Liver (tissue), 9 donors: Measurements from ENCODE around the gene ZC3H12C. TPM values are rescaled to one million over a fixed set of nuclear protein-coding genes. Genes with fewer than 3 reads are reported as not detected.

ENCODE experiments used
- DNase-seq: peaks from one replicate; pipeline ENCODE4 v3.0.0-alpha.2; 2017; ENCODE audit warnings: low spot score
- H3K27ac ChIP-seq, 2 donors: one replicate each; pipeline ENCODE4 v1.7.0; 2013; ENCODE audit warnings: inconsistent platforms in 2 of 2, low read length in 2 of 2, control low read depth in 1 of 2, low read depth in 1 of 2, mild to moderate bottlenecking in 1 of 2
- H3K27me3 ChIP-seq, 4 donors: one replicate each; pipeline versions ENCODE4 v1.6.1 to v1.7.0; 2013; ENCODE audit warnings: low read length in 3 of 4, inconsistent platforms in 1 of 4, mild to moderate bottlenecking in 1 of 4, moderate library complexity in 1 of 4; ENCODE audit not compliant: control insufficient read depth in 4 of 4, insufficient read depth in 4 of 4
- H3K36me3 ChIP-seq, 4 donors: one replicate each; pipeline versions ENCODE4 v1.6.1 to v1.7.0; 2013; ENCODE audit warnings: low read length in 3 of 4, mild to moderate bottlenecking in 3 of 4, low read depth in 1 of 4, moderate library complexity in 1 of 4; ENCODE audit not compliant: control insufficient read depth in 4 of 4, insufficient read depth in 3 of 4
- H3K4me1 ChIP-seq, 4 donors: one replicate each; pipeline versions ENCODE4 v1.6.1 to v1.7.0; 2013; ENCODE audit warnings: low read length in 3 of 4, mild to moderate bottlenecking in 3 of 4, moderate library complexity in 1 of 4; ENCODE audit not compliant: control insufficient read depth in 4 of 4, insufficient read depth in 4 of 4
- H3K4me3 ChIP-seq, 3 donors: one replicate each; pipeline versions ENCODE4 v1.6.1 to v1.7.0; 2013; ENCODE audit warnings: low read length in 3 of 3, control low read depth in 1 of 3, low read depth in 1 of 3, mild to moderate bottlenecking in 1 of 3
- H3K9ac ChIP-seq, 2 donors: one replicate each; pipeline ENCODE4 v1.7.0; 2013; ENCODE audit warnings: low read length in 2 of 2, mild to moderate bottlenecking in 2 of 2, moderate library complexity in 2 of 2, control low read depth in 1 of 2, low read depth in 1 of 2
- H3K9me3 ChIP-seq, 4 donors: one replicate each; pipeline versions ENCODE4 v1.6.1 to v1.7.0; 2013; ENCODE audit warnings: low read length in 3 of 4; ENCODE audit not compliant: control insufficient read depth in 4 of 4
- CTCF ChIP-seq: fragments of 150-350 bp; IDR thresholded peaks from 2 replicates; pipeline ENCODE4 v1.5.1; 2017; ENCODE audit warnings: improper control_type of control experiment, low read depth, low read length; ENCODE audit not compliant: missing input control
- EGR1 ChIP-seq, 2 donors: IDR thresholded peaks; 2 replicates each; pipeline ENCODE4 v1.6.1; 2016 to 2018; ENCODE audit warnings: antibody characterized with exemption in 2 of 2, low read depth in 2 of 2
- FOXA1 ChIP-seq: IDR thresholded peaks from 2 replicates; pipeline ENCODE4 v1.6.1; 2016; ENCODE audit warnings: antibody characterized with exemption
- FOXA2 ChIP-seq: IDR thresholded peaks from 2 replicates; pipeline ENCODE4 v1.6.1; 2016; ENCODE audit warnings: antibody characterized with exemption
- GABPA ChIP-seq, 2 donors: IDR thresholded peaks in 1 of 2; conservative IDR thresholded peaks in 1 of 2; 2 replicates each; pipeline ENCODE4 v1.6.1; 2016; ENCODE audit warnings: antibody characterized with exemption in 2 of 2, mild to moderate bottlenecking in 1 of 2, moderate library complexity in 1 of 2
- HNF4A ChIP-seq, 2 donors: conservative IDR thresholded peaks; 2 replicates each; pipeline ENCODE4 v1.6.1; 2016; ENCODE audit warnings: antibody characterized with exemption in 2 of 2, mild to moderate bottlenecking in 2 of 2
- HNF4G ChIP-seq: IDR thresholded peaks from 2 replicates; pipeline ENCODE4 v1.6.1; 2016; ENCODE audit warnings: antibody characterized with exemption
- JUND ChIP-seq, 2 donors: IDR thresholded peaks; 2 replicates each; pipeline ENCODE4 v1.6.1; 2016; ENCODE audit warnings: antibody characterized with exemption in 2 of 2
- MAX ChIP-seq: IDR thresholded peaks from 2 replicates; pipeline ENCODE4 v1.6.1; 2016; ENCODE audit warnings: antibody characterized with exemption
- NR2F2 ChIP-seq: IDR thresholded peaks from 2 replicates; pipeline ENCODE4 v1.6.1; 2016; ENCODE audit warnings: antibody characterized with exemption
- RAD21 ChIP-seq, 2 donors: IDR thresholded peaks; 2 replicates each; pipeline ENCODE4 v1.6.1; 2016; ENCODE audit warnings: antibody characterized with exemption in 2 of 2, mild to moderate bottlenecking in 2 of 2
- RXRA ChIP-seq, 2 donors: IDR thresholded peaks; 2 replicates each; pipeline ENCODE4 v1.6.1; 2017 to 2018; ENCODE audit warnings: antibody characterized with exemption in 2 of 2, mild to moderate bottlenecking in 1 of 2
- SP1 ChIP-seq: IDR thresholded peaks from 2 replicates; pipeline ENCODE4 v1.6.1; 2018; ENCODE audit warnings: antibody characterized with exemption, mild to moderate bottlenecking
- TAF1 ChIP-seq: conservative IDR thresholded peaks from 2 replicates; pipeline ENCODE4 v1.6.1; 2016; ENCODE audit warnings: antibody characterized with exemption, mild to moderate bottlenecking
- YY1 ChIP-seq: IDR thresholded peaks from 2 replicates; pipeline ENCODE4 v1.6.1; 2016; ENCODE audit warnings: antibody characterized with exemption, mild to moderate bottlenecking
- WGBS: extraction: QIAGEN DNeasy Blood & Tissue Kit; methylation state at CpG from one replicate; pipeline ENCODE4 v1.1.7; 2013; 5-methylcytosine and 5-hydroxymethylcytosine counted together
- polyA plus RNA-seq, 2 donors: library from polyadenylated mRNA; stranded (reverse) in 1 of 2; unstranded in 1 of 2; fragments of 200-250 nt in 1 of 2; fragments of >200 nt in 1 of 2; fragmentation: Nextera tagmentation in 1 of 2; extraction: Ambion mirVana in 1 of 2; gene quantifications; one replicate each; pipeline versions ENCODE4 v1.2.1 to v1.2.3, GENCODE V29; 2013 to 2015
- total RNA-seq, 2 donors: library from RNA; depleted of rRNA; stranded (reverse); fragments of >200 nt; gene quantifications; one replicate each; pipeline ENCODE4 v1.2.3, GENCODE V29; 2014
- TF ChIP-seq, protein P1 (sequence below): IDR thresholded peaks from 2 replicates; pipeline ENCODE4 v1.6.1; 2016; ENCODE audit warnings: antibody characterized with exemption
- TF ChIP-seq, protein P2 (sequence below): IDR thresholded peaks from 2 replicates; pipeline ENCODE4 v1.6.1; 2016; ENCODE audit warnings: antibody characterized with exemption
- TF ChIP-seq, protein P3 (sequence below): IDR thresholded peaks from 2 replicates; pipeline ENCODE4 v1.6.1; 2016; ENCODE audit warnings: antibody characterized with exemption, mild to moderate bottlenecking
- donor health status: healthy.
- donor health status: healthy.
- donor health status: healthy.
- donor health status: healthy.
- donor health status: healthy.

ZC3H12C gene
- total and polyA plus RNA-seq, 4 donors, result 0.92 to 9.6 (median 2.3) TPM

- TF ChIP-seq CTCF, result no peak
Measured at GRCh38 chr11:110121204-110121603, 28.0 kb downstream of the ZC3H12C start (continued).

- no peaks in the 10 kb centered on the region for H3K9me3 ChIP-seq
- no peaks in the 10 kb centered on the region for H3K27me3 ChIP-seq
- no peaks in the 10 kb centered on the region for H3K36me3 ChIP-seq
- TF ChIP-seq, protein P1, sequence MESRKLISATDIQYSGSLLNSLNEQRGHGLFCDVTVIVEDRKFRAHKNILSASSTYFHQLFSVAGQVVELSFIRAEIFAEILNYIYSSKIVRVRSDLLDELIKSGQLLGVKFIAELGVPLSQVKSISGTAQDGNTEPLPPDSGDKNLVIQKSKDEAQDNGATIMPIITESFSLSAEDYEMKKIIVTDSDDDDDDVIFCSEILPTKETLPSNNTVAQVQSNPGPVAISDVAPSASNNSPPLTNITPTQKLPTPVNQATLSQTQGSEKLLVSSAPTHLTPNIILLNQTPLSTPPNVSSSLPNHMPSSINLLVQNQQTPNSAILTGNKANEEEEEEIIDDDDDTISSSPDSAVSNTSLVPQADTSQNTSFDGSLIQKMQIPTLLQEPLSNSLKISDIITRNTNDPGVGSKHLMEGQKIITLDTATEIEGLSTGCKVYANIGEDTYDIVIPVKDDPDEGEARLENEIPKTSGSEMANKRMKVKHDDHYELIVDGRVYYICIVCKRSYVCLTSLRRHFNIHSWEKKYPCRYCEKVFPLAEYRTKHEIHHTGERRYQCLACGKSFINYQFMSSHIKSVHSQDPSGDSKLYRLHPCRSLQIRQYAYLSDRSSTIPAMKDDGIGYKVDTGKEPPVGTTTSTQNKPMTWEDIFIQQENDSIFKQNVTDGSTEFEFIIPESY, result no peak
- no peak for TF ChIP-seq FOXA2
- no peak for TF ChIP-seq SP1
- no peak for TF ChIP-seq HNF4A (conservative IDR thresholded peaks at IDR 0.05)
- TF ChIP-seq NR2F2, result no peak
- no peak for TF ChIP-seq MAX
- no peak for TF ChIP-seq YY1
- TF ChIP-seq HNF4G, result no peak
- TF ChIP-seq RXRA (IDR thresholded peaks at IDR 0.05), result no peak
- TF ChIP-seq TAF1, result no peak
- no peak for TF ChIP-seq FOXA1
- TF ChIP-seq RAD21 (IDR thresholded peaks at IDR 0.05), result no peak
- no peak for TF ChIP-seq JUND (IDR thresholded peaks at IDR 0.05)
- TF ChIP-seq, protein P2, sequence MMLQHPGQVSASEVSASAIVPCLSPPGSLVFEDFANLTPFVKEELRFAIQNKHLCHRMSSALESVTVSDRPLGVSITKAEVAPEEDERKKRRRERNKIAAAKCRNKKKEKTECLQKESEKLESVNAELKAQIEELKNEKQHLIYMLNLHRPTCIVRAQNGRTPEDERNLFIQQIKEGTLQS, result no peak
- TF ChIP-seq CTCF, result no peak
- no peak for TF ChIP-seq EGR1 (IDR thresholded peaks at IDR 0.05; ENCODE audit: low read depth in 2 of 2)
- no peak for TF ChIP-seq GABPA (IDR thresholded peaks at IDR 0.05 in 1 of 2, conservative IDR thresholded peaks at IDR 0.05 in 1 of 2)
- TF ChIP-seq, protein P3, sequence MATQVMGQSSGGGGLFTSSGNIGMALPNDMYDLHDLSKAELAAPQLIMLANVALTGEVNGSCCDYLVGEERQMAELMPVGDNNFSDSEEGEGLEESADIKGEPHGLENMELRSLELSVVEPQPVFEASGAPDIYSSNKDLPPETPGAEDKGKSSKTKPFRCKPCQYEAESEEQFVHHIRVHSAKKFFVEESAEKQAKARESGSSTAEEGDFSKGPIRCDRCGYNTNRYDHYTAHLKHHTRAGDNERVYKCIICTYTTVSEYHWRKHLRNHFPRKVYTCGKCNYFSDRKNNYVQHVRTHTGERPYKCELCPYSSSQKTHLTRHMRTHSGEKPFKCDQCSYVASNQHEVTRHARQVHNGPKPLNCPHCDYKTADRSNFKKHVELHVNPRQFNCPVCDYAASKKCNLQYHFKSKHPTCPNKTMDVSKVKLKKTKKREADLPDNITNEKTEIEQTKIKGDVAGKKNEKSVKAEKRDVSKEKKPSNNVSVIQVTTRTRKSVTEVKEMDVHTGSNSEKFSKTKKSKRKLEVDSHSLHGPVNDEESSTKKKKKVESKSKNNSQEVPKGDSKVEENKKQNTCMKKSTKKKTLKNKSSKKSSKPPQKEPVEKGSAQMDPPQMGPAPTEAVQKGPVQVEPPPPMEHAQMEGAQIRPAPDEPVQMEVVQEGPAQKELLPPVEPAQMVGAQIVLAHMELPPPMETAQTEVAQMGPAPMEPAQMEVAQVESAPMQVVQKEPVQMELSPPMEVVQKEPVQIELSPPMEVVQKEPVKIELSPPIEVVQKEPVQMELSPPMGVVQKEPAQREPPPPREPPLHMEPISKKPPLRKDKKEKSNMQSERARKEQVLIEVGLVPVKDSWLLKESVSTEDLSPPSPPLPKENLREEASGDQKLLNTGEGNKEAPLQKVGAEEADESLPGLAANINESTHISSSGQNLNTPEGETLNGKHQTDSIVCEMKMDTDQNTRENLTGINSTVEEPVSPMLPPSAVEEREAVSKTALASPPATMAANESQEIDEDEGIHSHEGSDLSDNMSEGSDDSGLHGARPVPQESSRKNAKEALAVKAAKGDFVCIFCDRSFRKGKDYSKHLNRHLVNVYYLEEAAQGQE, result no peak
- H3K27ac ChIP-seq, result no peak overlapping the region
- H3K4me1 ChIP-seq, result peaks cover 2 to 5% (median 4%) of the 10 kb centered on the region in 4 donors
- no peak for DNase-seq
- H3K9ac ChIP-seq, result no peak overlapping the region
- H3K4me3 ChIP-seq, result no peak overlapping the region
- WGBS, result 86% methylated on average over 3 of the region's 3 CpGs
Measured at GRCh38 chr11:110123003-110123402, 29.8 kb downstream of the ZC3H12C start.
